IMR-90 (cell line): ENCODE results near the gene CREBL2. TPM values are rescaled to one million over a fixed set of nuclear protein-coding genes. Genes with fewer than 3 reads are reported as not detected.

Source experiments
- ATAC-seq: fragments of 200-7000 bp; cut with Tn5 transposase; 2 replicates; pipeline ENCODE4 v1.9.1; 2020; ENCODE audit warnings: low read depth, mild to moderate bottlenecking, moderate library complexity
- BruUV-seq: library from RNA; stranded (reverse); fragments of 400-500 nt; replicated peaks from 2 replicates; lab custom pipeline; 2021; lab: Mats Ljungman, UMichigan
- CTCF ChIA-PET: fragments of 300-600 bp; formaldehyde crosslinking; extraction: SDS; loops from one replicate; lab custom pipeline; 2021; ENCODE audit warnings: antibody characterized with exemption; lab: Yijun Ruan, JAX
- POLR2A ChIA-PET: fragments of 300-600 bp; sonication (Branson Sonifier 250); formaldehyde crosslinking; loops from one replicate; lab custom pipeline; 2022; ENCODE audit warnings: antibody characterized with exemption; ENCODE audit not compliant: unreplicated experiment; lab: Charles Lee
- DNase-seq: peaks from one replicate; pipeline ENCODE4 v3.0.0; 2013
- H2AFZ ChIP-seq: replicated peaks from 2 replicates; pipeline ENCODE3; 2013; ENCODE audit warnings: low read length, mild to moderate bottlenecking; ENCODE audit not compliant: poor library complexity
- H2AK5ac ChIP-seq: 2 replicates; pipeline ENCODE4 v1.6.1; 2013; ENCODE audit warnings: low read depth, low read length, inconsistent platforms
- H2AK9ac ChIP-seq: replicated peaks from 2 replicates; pipeline ENCODE3; 2013; ENCODE audit warnings: mild to moderate bottlenecking, low read depth, low read length, moderate library complexity; ENCODE audit not compliant: poor library complexity
- H2BK120ac ChIP-seq: 2 replicates; pipeline ENCODE4 v1.6.1; 2013; ENCODE audit warnings: low read depth, low read length, inconsistent platforms
- H2BK15ac ChIP-seq: 3 replicates; pipeline ENCODE4 v1.6.1; 2013; ENCODE audit warnings: low read depth, low read length, inconsistent platforms
- H2BK20ac ChIP-seq: 2 replicates; pipeline ENCODE4 v1.6.1; 2013; ENCODE audit warnings: low read depth, mild to moderate bottlenecking, inconsistent platforms, low read length, moderate library complexity
- H2BK5ac ChIP-seq: 2 replicates; pipeline ENCODE4 v1.6.1; 2013; ENCODE audit warnings: mild to moderate bottlenecking, low read depth, low read length, inconsistent platforms; ENCODE audit not compliant: poor library complexity, severe bottlenecking
- H3K14ac ChIP-seq: replicated peaks from 2 replicates; pipeline ENCODE4 v1.6.1; 2013; ENCODE audit warnings: low read depth, low read length, inconsistent platforms
- H3K18ac ChIP-seq: 2 replicates; pipeline ENCODE4 v1.6.1; 2013; ENCODE audit warnings: low read depth, low read length, control low read depth
- H3K23ac ChIP-seq: 2 replicates; pipeline ENCODE4 v1.6.1; 2013; ENCODE audit warnings: low read depth, low read length, inconsistent platforms
- H3K27ac ChIP-seq: 2 replicates; pipeline ENCODE4 v1.5.1; 2013; ENCODE audit warnings: mild to moderate bottlenecking, control low read depth, low read length; ENCODE audit not compliant: insufficient read depth
- H3K27me3 ChIP-seq: 2 replicates; pipeline ENCODE4 v1.6.1; 2013; ENCODE audit warnings: low read length; ENCODE audit not compliant: control insufficient read depth, insufficient read depth
- H3K36me3 ChIP-seq: 2 replicates; pipeline ENCODE4 v1.6.1; 2013; ENCODE audit warnings: low read length, mixed read lengths; ENCODE audit not compliant: control insufficient read depth, insufficient read depth
- H3K4ac ChIP-seq: 2 replicates; pipeline ENCODE4 v1.6.1; 2013; ENCODE audit warnings: low read depth, low read length, inconsistent platforms
- H3K4me1 ChIP-seq: 2 replicates; pipeline ENCODE4 v1.6.1; 2013; ENCODE audit warnings: low read length, mixed read lengths; ENCODE audit not compliant: control insufficient read depth, insufficient read depth
- H3K4me2 ChIP-seq: 2 replicates; pipeline ENCODE4 v1.6.1; 2013; ENCODE audit warnings: low read depth, mild to moderate bottlenecking, control low read depth, low read length, moderate library complexity
- H3K4me3 ChIP-seq: 2 replicates; pipeline ENCODE4 v1.5.1; 2013; ENCODE audit warnings: low read depth, mild to moderate bottlenecking, control low read depth, low read length, moderate library complexity; ENCODE audit not compliant: insufficient read depth
- H3K56ac ChIP-seq: 2 replicates; pipeline ENCODE4 v1.6.1; 2013; ENCODE audit warnings: low read length, inconsistent platforms; ENCODE audit not compliant: insufficient read depth; ENCODE audit errors: extremely low read depth
- H3K79me1 ChIP-seq, 2 experiments: 2 replicates each; pipeline ENCODE4 v1.6.1; 2013; ENCODE audit warnings: low read length in 2 of 2, inconsistent platforms in 1 of 2, low read depth in 1 of 2
- H3K9ac ChIP-seq: 2 replicates; pipeline ENCODE4 v1.6.1; 2013; ENCODE audit warnings: low read depth, low read length, control low read depth
- H3K9me1 ChIP-seq: 2 replicates; pipeline ENCODE4 v1.6.1; 2013; ENCODE audit warnings: low read length, inconsistent platforms; ENCODE audit not compliant: insufficient read depth
- H3K9me3 ChIP-seq: 2 replicates; pipeline ENCODE4 v1.6.1; 2013; ENCODE audit warnings: low read length; ENCODE audit not compliant: control insufficient read depth, insufficient read depth
- H4K20me1 ChIP-seq: 2 replicates; pipeline ENCODE4 v1.6.1; 2013; ENCODE audit warnings: low read length, inconsistent platforms; ENCODE audit not compliant: insufficient read depth
- H4K5ac ChIP-seq: 2 replicates; pipeline ENCODE4 v1.6.1; 2013; ENCODE audit warnings: mild to moderate bottlenecking, low read depth, low read length, control low read depth
- H4K8ac ChIP-seq, 2 experiments: 2 replicates each; pipeline ENCODE4 v1.6.1; 2013; ENCODE audit warnings: low read depth in 2 of 2, low read length in 2 of 2, control low read depth in 1 of 2, inconsistent platforms in 1 of 2
- H4K91ac ChIP-seq: 2 replicates; pipeline ENCODE4 v1.6.1; 2013; ENCODE audit warnings: low read depth, low read length, inconsistent platforms; ENCODE audit not compliant: insufficient read depth
- BHLHE40 ChIP-seq: fragments of 150-350 bp; IDR thresholded peaks from 2 replicates; pipeline ENCODE4 v1.6.1; 2016; ENCODE audit warnings: mild to moderate bottlenecking, low read depth, low read length
- CEBPB ChIP-seq: IDR thresholded peaks from 2 replicates; pipeline ENCODE4 v1.6.1; 2012; ENCODE audit warnings: low read depth, low read length, improper control_type of control experiment
- CHD1 ChIP-seq: IDR thresholded peaks from 2 replicates; pipeline ENCODE4 v1.6.1; 2012; ENCODE audit warnings: low read depth, low read length, improper control_type of control experiment
- CTCF ChIP-seq: conservative IDR thresholded peaks from 2 replicates; pipeline ENCODE4 v1.5.1; 2012; ENCODE audit warnings: mild to moderate bottlenecking, low read depth, low read length, improper control_type of control experiment
- ELK1 ChIP-seq: fragments of 150-350 bp; IDR thresholded peaks from 2 replicates; pipeline ENCODE4 v1.6.1; 2016; ENCODE audit warnings: low read depth, mild to moderate bottlenecking, low read length, moderate library complexity, borderline replicate concordance
- FOS ChIP-seq: fragments of 150-350 bp; IDR thresholded peaks from 2 replicates; pipeline ENCODE4 v1.6.1; 2016; ENCODE audit warnings: low read depth, low read length
- MAFK ChIP-seq: IDR thresholded peaks from 2 replicates; pipeline ENCODE4 v1.6.1; 2012; ENCODE audit warnings: low read depth, low read length, improper control_type of control experiment
- MAZ ChIP-seq: IDR thresholded peaks from 2 replicates; pipeline ENCODE4 v1.6.1; 2012; ENCODE audit warnings: low read depth, mild to moderate bottlenecking, low read length, improper control_type of control experiment, moderate library complexity, borderline replicate concordance
- MXI1 ChIP-seq: IDR thresholded peaks from 2 replicates; pipeline ENCODE4 v1.6.1; 2012; ENCODE audit warnings: low read depth, mild to moderate bottlenecking, low read length, moderate library complexity, borderline replicate concordance
- NFE2L2 ChIP-seq: fragments of 150-350 bp; IDR thresholded peaks from 2 replicates; pipeline ENCODE4 v1.6.1; 2016; ENCODE audit warnings: low read depth, mild to moderate bottlenecking, low read length
- POLR2A ChIP-seq: IDR thresholded peaks from 2 replicates; pipeline ENCODE4 v1.6.1; 2012; ENCODE audit warnings: mild to moderate bottlenecking, low read depth, low read length
- RAD21 ChIP-seq: IDR thresholded peaks from 2 replicates; pipeline ENCODE4 v1.6.1; 2012; ENCODE audit warnings: low read length, improper control_type of control experiment
- RCOR1 ChIP-seq: IDR thresholded peaks from 2 replicates; pipeline ENCODE4 v1.6.1; 2012; ENCODE audit warnings: mild to moderate bottlenecking, low read length, improper control_type of control experiment; ENCODE audit not compliant: insufficient replicate concordance
- RFX5 ChIP-seq: IDR thresholded peaks from 2 replicates; pipeline ENCODE4 v1.8.0; 2012; ENCODE audit warnings: low read depth, mild to moderate bottlenecking, low read length, moderate library complexity
- SMC3 ChIP-seq: fragments of 150-350 bp; IDR thresholded peaks from 2 replicates; pipeline ENCODE4 v1.6.1; 2016; ENCODE audit warnings: low read depth, mild to moderate bottlenecking, antibody characterized with exemption, low read length, moderate library complexity
- USF2 ChIP-seq: fragments of 150-350 bp; IDR thresholded peaks from 2 replicates; pipeline ENCODE4 v1.6.1; 2017; ENCODE audit warnings: mild to moderate bottlenecking, antibody characterized with exemption, low read length, low read depth
- WGBS, 2 experiments: methylation state at CpG; one replicate each; pipeline versions ENCODE4 v1.1.5 to v1.1.7; 2013; ENCODE audit warnings: missing lambda C conversion rate in 2 of 2; ENCODE audit not compliant: insufficient read length in 1 of 2; ENCODE audit errors: extremely low coverage in 2 of 2; 5-methylcytosine and 5-hydroxymethylcytosine counted together
- dilution Hi-C: fragments of 300-500 bp; cut with HindIII; formaldehyde crosslinking; loops from one replicate; pipeline ENCODE4 v1.14.3; 2018; ENCODE audit warnings: low sequenced_read_pairs; ENCODE audit not compliant: unreplicated experiment
- in situ Hi-C: fragments of 300-500 bp; cut with MboI; formaldehyde crosslinking; loops from 3 replicates; pipeline ENCODE4 v1.14.3; 2019; ENCODE audit warnings: low sequenced_read_pairs, inconsistent platforms, mixed read lengths
- intact Hi-C: fragments of 100-400 bp; cut with micrococcal nuclease; formaldehyde crosslinking; loops from 2 replicates; pipeline ENCODE4 v1.10.0; 2022
- polyA plus RNA-seq, 3 experiments: library from polyadenylated mRNA; depleted of rRNA; stranded (reverse); fragments of >200 nt; gene quantifications; 2 replicates each; pipeline ENCODE4 v1.2.3, GENCODE V29; 2012; ENCODE audit warnings: low replicate concordance in 1 of 3
- total RNA-seq: library from RNA; depleted of rRNA; stranded (reverse); fragments of >200 nt; gene quantifications from 2 replicates; pipeline ENCODE4 v1.2.3, GENCODE V29; 2012

The CREBL2 gene
- total and polyA plus RNA-seq, 2 of the 4 experiments (the other 2 are of a cell fraction), result 11.5 to 19.0 TPM

GRCh38 chr12:12614342-12614741 lies 2.7 kb downstream of the CREBL2 start:
- no peak overlapping the region for H3K4me2 ChIP-seq
- H3K9ac ChIP-seq, result no peak overlapping the region
- H3K4ac ChIP-seq, result no peak overlapping the region
- no peak for ATAC-seq
- H2BK20ac ChIP-seq, result no peak overlapping the region
- no peak overlapping the region for H2BK120ac ChIP-seq
- no peak overlapping the region for H2BK15ac ChIP-seq
- no peak overlapping the region for H2AK5ac ChIP-seq
- ChIA-PET CTCF (interaction anchor here (0.7 kb wide), 1 partner anchor 33 kb away, joined by 3 read pairs; no protein-coding TSS in a partner anchor), POLR2A (no interaction called here)
- WGBS, 2 experiments, result no CpG with 5 or more reads among the region's 4 CpGs
- peaks cover 3% of the 10 kb centered on the region; the same call in 1 of the 2 replicates for H3K9me1 ChIP-seq
- H4K8ac ChIP-seq, result no peak overlapping the region
- H2AK9ac ChIP-seq, result no peak overlapping the region
- no peak overlapping the region for H3K27ac ChIP-seq
- H4K91ac ChIP-seq, result no peak overlapping the region
- H3K4me1 ChIP-seq, result peaks cover 2% of the 10 kb centered on the region; the same call in 1 of the 2 replicates
- H3K79me1 ChIP-seq, result peaks cover 11 to 38% of the 10 kb centered on the region in 2 experiments; a peak in 3 of 4 replicates
- TF ChIP-seq FOS (no peak), USF2 (no peak), POLR2A (no peak), CHD1 (no peak), RCOR1 (no peak), MAZ (no peak), RAD21 (no peak), CEBPB (no peak), CTCF (no peak), NFE2L2 (no peak), MAFK (no peak), SMC3 (no peak), MXI1 (no peak), ELK1 (no peak), BHLHE40 (no peak), RFX5 (no peak)
- peaks cover 4% of the 10 kb centered on the region; the same call in 1 of the 2 replicates for H4K20me1 ChIP-seq
- DNase-seq, result no peak
- no TSS peak for BruUV-seq
- no peak overlapping the region for H4K5ac ChIP-seq
- no peaks in the 10 kb centered on the region for H3K36me3 ChIP-seq
- no peak overlapping the region for H3K4me3 ChIP-seq
- no peaks in the 10 kb centered on the region for H3K9me3 ChIP-seq
- no peak overlapping the region for H3K14ac ChIP-seq
- no peaks in the 10 kb centered on the region for H3K27me3 ChIP-seq
- dilution Hi-C loops, result no loop called here
- H3K56ac ChIP-seq, result no peak overlapping the region
- intact Hi-C loops, result loop anchor here (5.0 kb wide), 1 partner anchor 52 kb away; the partner anchor contains the start of gene DUSP16
- no peak overlapping the region for H2BK5ac ChIP-seq
- no peak overlapping the region for H3K18ac ChIP-seq
- in situ Hi-C loops, result no loop called here
- H3K23ac ChIP-seq, result no peak overlapping the region
- no peak overlapping the region for H2AFZ ChIP-seq
